Measurements from ENCODE around the gene ARFIP2. TPM values are rescaled to one million over a fixed set of nuclear protein-coding genes. Genes with fewer than 3 reads are reported as not detected.

ARFIP2 gene
- total and polyA plus RNA-seq, 2 of the 8 experiments (the other 6 are each of a cell fraction or from before 2014, with no cell fraction given): 48.3 to 48.7 TPM

DNA sequence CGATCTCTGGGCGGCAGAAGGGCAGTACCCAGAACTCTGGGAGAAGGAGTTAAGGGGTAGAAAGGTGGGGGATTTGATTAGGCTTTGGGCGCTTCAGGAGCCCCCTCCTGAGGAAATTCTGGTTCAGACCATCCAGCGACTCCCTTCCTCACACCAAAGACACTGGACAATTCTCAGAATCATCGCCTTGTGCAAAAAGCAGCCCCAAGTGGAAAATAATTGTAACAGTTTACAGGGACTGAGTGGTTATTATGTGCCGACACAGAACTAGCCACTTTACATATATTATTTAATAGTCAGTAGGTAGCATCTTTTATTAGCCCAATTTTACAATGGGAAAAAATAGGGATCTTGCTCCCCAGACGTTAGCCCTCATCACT lies 6.7 kb downstream of the ARFIP2 start (continued):
- no peak for TF ChIP-seq SAP30 (IDR thresholded peaks at IDR 0.05; ENCODE audit: insufficient read depth, insufficient replicate concordance, low read length)
